Dedifferentiated amniotic fluid mesenchymal stem cell (primary cell): ENCODE measurements around the gene ASCC3.

Experiments used
- DNase-seq: peaks from one replicate; pipeline ENCODE4 v3.0.0-alpha.2; 2016; ENCODE audit errors: extremely low spot score

ASCC3 gene

DNA sequence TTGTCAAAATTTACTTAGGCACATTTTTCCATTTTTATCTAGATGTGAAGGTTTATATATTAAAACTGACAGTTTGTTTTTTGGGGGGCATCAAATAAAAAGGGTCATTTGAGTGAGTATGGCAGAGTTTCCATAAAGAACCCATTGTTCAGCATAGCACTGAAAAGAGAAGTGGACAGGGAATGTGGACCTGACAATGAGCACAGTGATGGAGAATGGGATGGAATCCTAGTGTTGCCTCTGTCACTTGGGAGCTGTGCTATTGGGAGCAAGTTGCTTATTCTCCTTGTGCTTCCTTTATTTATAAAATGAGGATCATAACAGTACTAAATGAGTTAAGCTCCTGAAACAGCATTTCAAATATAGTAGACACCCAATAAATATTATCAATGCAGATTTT, 285.7 kb downstream of the ASCC3 start:
- no peak for DNase-seq

DNA sequence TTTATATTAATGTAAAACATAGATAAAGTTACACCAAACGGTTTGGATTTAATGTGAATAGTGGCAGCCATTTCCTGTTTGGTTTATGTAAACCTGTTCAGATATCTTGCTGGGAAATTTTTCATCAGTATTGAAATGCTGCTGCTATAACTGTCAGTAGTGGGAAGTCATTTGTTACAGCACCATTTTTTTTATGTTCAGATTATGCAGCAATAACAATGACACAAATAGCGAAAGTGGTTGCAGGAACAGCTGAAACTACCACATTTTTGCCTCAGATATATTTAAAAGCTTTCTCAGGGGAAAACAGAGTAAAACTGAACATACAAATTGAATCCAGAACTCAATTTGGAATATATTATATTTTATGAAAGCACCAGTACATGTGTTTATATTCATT, 287.6 kb downstream of the ASCC3 start:
- no peak for DNase-seq

DNA sequence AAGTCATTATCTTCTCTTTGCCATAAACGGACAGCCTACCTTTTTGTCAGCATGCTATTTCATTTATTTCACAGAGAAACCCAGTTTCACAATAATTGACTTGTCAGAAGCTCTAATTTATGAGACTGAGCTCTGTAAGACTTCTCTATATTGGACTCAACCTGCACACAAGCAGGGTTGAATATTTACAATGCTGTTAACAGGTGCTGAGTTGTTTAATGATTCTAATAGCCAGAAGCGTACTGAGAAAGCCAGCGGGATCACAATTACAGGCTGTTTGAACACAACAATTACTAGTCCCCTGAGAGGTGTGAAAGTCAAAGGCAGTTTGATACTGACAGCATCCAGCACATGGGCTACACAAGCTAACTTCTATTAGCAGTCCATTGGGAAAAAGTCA, 288.2 kb downstream of the ASCC3 start:
- DNase-seq: no peak

DNA sequence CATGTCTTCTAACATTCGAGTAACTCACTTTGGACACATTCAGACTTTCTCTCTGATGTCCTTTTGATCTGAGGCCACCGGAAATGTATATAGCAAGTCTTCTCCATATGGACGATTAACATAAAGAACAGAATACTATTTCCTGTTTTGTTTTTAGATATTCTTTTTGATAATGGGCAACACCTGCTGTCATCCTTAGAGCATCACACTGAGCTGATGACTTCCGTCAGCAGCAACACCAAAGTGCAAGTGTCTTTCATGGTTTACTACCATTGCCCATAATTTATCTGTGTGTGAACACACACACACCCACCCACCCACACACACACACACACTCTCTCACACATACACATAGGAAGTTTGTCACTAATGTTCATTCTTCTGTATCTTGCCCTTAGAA, 303.7 kb downstream of the ASCC3 start:
- no peak for DNase-seq

DNA sequence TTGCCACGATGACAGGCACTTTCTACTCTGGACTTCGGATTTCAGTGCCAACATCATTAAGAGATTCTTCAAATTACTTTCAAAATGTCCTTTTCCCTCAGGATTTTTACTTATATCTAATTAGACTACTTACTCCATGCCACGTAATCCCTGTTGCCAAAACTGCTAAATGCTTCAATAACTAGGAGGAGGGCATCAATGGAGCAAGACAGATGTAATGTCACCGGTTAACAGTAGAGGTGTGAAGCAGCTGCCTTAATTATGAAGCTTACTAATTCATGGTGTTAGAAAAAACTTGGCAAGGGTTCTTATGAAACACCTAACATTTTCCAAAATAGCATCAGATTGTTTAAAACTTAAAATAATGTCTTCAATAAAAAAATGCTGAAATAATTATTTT, 305.2 kb downstream of the ASCC3 start:
- DNase-seq: no peak

DNA sequence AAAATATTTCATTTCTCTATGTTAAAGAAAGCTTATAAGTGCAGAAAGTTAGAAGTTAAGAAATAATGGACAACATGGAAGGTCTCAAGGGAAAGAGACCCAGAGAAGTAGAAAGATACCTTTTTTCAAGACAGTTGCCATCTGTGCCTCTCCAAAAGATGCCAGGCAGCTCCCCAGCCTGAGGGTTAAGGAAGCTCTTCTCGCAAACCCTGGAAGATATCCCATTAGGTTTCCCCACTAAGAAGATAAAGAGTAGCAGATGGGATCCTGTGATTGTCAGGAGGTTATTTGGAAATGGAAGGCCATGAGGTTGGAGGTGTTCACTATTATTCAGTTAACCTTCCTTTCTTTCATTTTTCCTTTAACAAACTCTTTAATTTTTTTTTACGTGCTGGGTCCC, 306.3 kb downstream of the ASCC3 start:
- DNase-seq: no peak

DNA sequence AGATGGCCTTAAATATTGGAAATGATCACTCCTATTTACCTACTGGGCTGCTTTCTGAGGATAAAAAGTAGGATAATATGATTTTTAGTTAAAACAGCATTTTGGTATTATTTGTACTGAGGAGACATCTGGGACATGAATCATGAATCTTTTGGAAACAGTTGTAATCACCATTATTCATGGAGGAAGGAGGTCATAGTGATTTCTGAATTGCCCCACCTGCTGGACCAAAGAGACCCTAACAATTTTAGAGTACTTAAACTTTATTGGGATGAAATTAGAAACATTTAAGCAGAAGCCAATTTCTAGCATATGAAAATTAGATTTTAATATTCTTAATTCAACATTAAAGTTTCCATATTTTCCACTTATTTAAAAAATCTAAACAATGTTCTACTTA, 308.0 kb downstream of the ASCC3 start:
- no peak for DNase-seq

DNA sequence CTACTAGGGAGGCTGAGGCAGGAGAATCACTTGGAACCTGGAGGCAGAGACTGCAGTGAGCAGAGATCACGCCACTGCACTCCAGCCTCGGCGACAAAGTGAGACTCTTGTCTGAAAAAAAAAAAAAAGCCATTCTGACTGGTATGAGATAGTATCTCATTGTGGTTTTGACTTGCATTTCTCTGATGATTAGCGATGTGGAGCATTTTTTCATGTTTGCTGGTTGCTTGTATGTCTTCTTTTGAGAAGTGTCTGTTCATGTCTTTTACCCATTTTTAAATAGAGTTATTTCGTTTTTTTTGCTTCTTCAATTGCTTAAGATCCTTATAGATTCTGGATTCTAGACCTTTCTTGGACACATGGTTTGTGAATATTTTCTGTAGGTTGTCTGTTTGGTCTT, 312.9 kb downstream of the ASCC3 start:
- DNase-seq: no peak

DNA sequence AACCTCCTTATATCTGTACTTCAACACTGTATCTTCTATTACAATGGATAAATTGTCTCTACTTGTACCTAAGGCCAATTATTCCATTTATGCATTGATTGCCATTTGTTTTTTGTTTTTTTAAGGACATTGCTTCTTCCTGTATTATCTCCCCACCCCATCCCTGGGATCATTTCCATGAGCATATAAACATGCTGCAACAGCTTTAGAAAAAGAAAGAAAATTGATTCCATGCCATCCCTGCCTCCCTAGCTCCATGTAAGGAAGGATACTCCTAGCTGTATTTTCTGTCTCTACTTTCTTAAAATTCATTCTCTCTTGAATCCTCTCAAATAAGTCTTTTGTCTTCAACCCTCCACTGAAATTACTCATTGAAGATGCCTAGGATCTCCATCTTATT, 314.6 kb downstream of the ASCC3 start:
- no peak for DNase-seq

DNA sequence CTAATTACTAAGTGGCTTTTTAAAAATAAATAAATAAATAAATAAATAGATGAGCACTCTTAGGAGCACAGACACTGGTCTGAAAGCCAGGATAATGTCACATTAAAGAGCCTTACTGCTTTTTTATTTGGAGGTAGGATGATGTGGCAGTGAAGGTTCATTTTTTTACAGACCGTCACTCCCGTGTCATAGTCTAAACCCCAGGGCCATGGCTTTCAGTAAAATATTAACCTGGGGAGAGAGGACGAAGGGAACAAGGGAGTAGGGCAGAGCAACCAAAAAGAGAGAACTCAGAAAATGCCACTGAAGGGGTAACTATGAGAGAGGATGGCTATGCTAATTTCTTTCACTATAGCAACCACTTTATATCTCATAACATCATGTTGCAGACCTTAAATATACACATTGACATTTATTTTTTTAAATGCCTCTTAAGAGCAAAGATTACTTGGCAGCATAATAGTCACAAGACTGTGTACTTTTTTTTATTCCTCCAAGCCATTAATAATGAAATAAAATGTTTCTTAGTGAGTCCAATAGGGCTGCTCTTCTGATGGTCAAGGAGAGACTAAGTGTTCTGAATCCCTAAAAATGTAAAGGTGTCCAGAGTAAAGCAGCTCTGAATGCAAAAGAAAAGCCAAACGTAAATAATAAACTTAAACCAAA, 315.6 kb downstream of the ASCC3 start:
- no peak for DNase-seq

DNA sequence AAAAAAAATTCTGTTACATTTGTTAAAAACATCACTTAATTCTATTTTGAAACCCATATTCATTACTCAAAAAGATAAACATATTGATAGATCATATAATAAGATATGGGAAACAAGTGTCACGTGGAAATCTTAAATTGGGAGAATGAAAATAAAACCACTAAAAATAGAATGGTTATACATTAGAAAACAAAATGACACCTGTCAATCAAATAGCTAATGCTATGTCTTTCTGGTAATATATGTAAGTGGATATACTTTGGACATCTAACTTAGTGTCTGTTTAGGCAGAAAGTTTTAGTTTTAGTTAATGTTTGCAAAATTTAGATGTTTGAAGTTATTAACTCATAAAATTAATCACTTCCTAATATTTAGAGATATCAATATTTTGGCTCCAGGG, 321.3 kb downstream of the ASCC3 start:
- no peak for DNase-seq

DNA sequence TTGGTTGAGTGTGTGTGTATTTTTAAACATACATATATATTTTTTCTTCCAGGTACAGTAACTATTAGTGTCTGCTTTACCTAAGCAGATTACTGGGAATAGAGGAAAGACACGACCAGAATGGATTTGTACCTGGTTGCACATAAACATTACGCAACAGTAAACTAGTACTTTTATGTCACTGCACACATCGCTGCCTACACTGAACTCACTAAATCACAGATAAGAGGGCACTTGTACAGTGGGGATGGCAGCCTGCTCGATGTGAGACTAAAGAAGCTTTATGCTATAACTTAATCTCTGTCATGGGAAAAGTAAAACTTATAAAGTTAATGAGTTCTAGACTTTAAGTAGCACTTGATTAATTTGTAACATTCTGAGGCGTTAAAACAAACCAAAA, 326.9 kb downstream of the ASCC3 start:
- DNase-seq: no peak

DNA sequence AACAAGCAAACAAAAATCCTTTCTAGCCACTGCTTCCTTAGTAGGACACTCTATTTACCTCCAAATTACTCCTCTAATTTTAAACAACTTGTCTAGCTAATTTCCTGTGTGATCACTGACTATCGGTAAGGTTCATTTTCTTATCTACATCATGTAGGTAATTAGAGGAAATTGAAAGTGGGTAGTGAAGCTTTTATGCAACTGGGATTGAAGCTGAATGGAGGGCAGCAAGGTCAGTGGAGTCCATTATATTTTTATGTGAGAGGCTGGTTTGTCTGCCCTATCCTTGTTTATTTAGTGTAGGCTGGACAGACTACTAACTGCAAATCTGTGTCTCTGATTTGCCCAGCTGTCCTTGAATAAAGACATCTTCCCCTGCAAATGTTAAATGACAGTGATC, 327.9 kb downstream of the ASCC3 start:
- DNase-seq: no peak

DNA sequence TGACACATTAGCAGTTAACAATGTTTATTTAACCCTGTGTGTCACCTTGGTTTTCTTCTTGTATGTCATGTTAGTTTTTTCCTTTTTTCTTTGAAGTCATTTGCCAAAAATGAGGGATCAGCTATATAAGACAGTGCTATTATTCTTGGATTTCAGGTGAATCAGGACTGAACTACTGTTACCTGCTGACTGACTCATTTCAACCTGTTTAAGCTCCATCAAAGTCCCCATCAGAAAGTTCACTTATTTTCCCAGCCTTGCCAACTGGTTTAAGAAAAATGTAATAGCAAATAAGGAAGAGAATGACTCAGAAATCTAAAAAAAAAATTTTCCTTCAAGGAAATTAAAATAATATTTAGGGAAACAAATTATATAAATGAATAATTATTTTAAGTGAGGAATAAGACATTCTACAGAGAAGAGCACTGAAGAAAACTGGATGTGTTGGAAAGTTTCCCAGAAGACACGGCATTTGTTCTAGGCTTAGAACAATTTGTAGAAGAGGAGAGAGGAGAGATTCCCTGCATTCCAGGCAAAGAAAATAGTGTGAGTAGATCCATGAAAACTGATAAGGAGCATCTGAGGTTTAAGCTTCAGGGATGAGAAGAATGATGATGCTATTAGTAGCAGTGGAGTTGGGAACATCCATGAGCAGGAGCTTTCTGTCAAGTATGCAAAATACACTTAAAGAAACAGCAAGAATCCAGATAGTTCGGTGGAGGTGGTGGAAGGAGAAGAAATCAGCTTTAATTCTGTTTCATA, 331.5 kb downstream of the ASCC3 start:
- peak; percentile 58 for DNase-seq

DNA sequence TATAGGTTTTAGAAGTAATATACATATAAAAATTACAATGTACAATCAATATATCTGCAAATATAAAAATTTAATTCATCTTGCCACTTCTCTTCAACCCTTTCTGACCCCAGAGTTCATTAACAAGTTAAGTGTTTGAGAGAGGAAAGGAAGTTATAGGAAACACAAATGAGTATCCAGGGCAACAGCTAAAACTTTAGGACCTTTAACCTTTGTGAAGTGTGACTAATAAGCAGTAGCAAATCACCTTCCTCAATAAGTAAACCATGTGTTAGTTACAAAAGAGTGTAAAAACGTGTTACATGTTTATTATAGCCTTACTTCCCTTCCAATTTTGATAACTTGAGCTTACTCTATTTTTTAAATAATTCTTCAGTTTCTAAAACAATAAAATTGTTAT, 343.0 kb downstream of the ASCC3 start:
- no peak for DNase-seq

DNA sequence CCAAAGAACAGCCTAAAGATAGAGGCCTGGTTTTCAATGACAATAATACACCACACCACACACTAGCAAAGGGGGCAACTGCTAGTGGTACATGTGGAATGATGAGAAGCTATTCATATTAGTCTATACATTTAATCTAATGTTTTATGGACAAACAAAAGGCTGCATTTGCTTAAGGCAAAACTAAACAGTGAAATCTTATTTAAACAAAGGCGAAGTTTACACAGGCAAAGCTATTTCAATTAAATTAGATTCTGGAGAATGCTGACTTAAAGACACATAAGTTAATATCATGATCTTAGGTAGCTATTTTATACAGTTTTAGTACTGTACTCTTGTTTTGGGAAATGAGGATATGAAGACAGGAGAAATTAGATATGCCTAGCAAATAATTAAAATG, 362.5 kb downstream of the ASCC3 start:
- no peak for DNase-seq

DNA sequence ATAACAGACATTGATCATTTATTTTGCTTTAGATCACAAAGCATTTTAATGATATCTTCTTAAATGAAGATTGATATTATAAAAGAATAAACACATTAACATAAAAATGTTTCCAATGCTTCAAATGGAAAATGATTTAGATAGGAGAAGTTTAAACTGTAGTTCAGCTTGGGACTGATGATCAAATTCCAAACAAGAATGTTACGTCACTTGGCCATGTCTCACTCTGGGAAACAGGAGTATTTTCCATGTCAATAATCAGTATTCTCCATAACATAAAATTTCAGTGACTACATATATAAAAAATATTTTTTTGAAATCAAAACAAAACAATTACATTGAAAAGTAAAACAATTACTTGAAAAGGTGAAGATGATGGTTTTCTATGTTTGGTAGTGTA, 363.5 kb downstream of the ASCC3 start:
- no peak for DNase-seq

DNA sequence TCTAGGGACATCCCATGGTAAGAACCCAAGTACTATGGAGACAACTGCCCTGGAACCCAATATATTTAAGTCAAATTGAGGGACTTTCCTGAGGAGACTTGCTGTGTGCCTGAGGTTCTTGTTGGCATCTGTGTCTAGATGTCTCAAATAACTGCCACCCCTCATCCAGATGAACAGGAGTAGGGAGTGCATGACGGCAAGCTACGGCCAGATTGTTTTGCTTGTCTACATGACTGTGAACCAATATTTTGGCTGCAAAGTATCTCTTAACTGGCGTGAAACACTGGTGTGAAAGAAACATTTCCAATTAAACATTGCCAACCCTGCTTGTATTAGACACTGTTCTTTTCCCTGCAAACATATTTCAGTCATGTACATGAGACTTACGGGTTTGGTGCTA, 364.0 kb downstream of the ASCC3 start:
- DNase-seq: no peak

DNA sequence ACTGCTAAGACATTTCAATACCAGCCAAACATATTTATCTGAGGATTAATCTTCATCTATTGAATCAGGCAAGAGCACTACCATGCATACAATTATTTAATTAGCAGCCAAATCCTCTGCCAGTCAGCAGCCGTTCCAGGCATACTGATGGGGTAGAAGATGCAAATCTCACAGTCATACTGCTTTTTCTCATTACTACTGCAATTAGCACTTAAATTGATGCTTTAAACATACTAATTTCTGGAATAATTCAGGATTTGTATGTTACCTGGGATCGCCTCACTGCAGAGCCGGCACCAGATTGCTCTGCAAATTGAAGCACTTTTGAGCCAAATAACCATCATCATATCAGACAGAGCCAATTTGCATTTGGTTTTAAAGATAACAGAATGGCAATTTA, 366.5 kb downstream of the ASCC3 start:
- no peak for DNase-seq

DNA sequence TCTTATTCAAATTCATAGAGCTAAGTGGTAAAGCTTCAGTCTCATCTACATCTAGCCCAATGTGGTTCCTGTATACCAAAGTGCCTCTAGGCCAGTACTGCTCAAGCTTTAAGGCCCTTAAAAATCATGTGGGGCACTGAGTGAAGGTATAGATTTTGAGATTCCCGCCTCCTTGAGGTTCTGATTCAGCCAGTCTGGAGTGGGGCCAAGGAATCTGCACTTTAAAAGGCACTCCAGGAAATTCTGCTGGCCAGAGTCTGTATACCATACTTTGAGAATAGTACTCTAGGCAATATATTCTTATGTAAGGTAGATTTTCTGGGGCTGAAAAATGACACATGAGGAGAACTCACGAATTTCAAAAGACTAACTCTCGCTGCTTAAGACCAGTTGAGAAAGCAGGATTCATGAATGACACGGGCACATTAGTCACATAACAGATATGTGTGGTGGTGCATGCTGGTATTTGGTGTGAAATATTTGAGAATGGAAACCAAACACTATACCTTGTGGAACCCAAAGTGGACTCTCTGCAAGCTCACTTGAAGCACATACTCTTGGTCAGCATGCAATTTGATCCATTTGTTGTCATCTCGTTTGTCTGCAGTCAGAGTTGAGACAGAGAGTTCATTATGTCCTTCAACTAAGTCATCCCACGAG, 368.8 kb downstream of the ASCC3 start:
- DNase-seq: peak; percentile 22

DNA sequence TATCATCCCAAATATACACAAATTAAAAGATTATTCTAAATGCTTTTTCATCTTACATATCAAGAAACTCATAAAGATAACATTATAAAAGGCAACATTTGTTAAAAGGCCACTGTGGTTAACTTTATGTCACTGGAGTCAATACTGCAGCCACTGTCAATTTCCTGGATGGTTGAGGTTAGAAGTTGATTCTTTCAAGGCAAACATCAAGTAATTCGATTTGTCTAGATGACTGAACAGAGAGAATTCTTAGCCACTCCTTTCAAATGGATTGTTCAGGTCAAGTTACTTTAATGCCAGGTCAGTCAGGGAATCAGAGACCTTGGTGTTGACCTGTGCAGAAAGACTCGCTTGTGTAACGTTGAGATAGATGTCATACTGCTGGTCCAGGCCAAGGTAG, 372.0 kb downstream of the ASCC3 start:
- DNase-seq: no peak

DNA sequence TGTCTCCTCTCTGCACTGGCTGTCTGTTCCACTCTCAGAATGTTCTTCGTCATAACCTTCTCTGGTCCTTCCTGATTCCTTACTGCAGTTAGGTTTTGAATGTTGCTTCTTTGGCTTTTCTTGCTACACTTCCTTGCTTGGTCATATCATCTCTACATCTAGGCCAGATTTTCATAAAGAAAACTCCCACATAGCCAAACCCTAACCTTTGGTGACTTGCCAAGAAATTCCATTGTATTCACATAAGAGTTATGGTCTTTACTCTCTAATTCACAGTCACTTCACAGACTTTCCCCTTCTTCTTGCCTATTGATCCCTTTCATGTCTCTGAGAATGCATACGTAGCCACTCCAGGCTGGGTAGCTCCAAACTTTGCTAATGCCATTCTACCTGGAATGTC, 374.5 kb downstream of the ASCC3 start:
- no peak for DNase-seq
